ENCODE data around the gene IGFBP2. TPM values are rescaled to one million over a fixed set of nuclear protein-coding genes. Genes with fewer than 3 reads are reported as not detected.

The IGFBP2 gene
- total RNA-seq, 1 donor from 2014 or later: 56.2 TPM

DNA sequence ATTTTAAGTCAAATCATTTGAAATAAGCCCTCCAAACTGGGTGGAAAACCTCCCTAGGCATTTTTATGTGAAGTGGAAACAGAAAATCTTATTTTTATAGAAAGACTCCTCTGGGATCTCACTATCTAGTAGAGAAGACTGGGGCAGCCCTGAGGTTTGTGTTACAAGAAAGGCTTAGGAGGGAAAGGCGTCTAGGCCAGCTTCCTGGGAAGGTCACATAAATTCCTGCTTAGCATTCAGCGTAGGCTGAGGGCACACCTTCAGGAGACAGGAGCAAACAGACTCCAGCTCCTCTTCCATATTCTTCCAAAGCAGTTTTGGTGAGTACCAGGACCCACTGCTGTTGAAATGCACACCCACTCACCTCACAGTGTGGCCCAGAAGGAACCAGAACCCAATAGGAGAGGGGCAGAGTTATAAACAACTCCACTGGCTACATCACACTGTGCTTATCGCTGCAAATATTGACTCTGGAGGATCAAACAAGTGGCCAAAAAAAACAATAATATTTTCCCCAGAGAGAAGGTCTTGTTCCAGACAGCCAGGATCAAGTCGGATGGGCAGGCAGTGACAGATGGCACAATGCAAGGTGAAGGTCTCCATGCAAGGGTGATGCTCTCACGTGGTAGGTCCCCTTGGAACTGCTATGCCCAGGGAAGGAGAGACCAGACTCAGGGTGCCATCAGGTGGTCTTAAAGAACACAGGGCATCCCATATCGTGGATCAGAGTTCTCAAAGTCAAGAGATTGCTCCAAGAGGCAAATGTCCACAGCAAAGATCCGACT is 17.7 kb upstream of the IGFBP2 start:
- DNase-seq (ENCODE audit: low read depth in 2 of 2): peak in 1 of 2 donors; percentile 10

DNA sequence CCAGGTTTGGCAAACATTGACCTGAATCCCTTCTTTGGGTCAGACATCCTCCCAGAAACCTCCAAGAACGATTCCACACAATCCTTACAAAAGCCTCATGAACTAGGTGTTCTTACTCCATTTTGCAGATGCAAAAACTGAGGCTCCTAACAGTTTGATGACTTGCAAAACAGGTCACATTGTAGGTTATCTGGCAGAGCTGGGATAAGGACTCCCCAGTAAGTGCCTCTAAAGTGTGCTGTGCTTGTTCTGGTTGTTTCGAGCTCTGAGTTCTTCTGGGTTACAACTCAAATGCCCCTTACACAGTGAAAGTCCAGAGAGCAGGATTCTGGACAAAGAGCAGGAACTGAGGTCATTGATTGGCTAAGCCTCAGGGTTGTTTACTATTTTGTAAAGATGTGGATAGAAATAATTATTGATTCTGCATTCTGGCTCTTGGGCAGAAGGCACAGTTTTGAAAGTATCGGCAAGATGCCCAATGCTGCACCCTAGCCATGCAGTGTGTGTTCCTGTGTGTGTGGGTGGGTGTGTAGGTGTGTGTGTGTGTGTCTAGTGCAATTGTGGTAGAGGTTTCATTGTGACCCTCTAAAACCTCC is 17.0 kb upstream of the IGFBP2 start:
- no peak for DNase-seq (ENCODE audit: low read depth in 2 of 2)

DNA sequence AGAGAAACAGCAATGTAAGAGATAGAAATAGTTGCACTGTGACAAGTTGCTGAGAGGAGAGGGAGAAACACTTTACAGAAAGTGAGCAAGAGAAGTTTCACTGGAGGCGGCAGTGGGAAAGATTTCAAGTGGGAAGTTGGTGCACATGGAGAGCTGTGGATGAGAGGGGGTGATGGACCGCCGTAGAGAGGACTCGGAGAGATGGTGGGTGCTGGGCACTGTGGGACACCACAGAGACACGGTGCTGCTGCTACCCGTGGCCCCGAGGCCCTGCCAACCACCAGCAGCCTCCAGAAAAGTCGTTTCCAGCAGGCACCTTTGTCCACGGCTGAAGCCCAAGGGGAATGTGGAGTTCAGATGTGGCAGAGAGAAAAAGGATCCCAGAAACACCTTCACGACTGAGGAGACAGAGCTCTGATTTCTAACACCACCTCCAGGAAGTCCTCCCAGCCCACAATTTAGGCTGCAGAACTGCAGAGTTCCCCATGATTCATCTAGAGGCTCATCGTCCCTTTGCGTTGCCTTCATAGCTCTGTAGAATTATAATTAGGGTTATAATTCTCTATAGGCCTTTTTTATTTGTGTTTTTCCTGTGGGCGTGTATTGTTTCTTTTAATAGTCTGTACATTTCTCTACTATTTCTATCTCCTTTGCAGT is 15.9 kb upstream of the IGFBP2 start:
- DNase-seq (ENCODE audit: low read depth in 2 of 2): no peak

DNA sequence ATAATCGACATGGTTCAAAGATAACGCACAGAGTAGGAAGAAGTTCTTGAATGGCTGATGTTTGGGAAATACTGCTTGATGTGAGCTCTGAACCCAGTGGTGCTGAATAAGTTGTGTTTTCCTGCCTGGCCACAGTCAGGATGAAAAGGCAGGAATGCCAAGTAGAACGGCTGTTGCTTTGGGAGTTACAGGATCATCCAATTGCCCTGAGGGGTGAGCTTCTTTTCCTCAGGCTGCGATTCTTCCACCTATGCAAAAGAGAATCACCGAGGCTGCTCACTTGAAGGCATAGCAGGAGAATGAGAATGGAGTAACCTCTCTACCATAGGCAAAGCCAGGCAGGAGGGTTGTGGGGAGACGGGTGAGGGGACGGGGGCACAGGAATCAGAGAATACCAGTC is 14.4 kb upstream of the IGFBP2 start:
- DNase-seq (ENCODE audit: low read depth in 2 of 2): no peak

DNA sequence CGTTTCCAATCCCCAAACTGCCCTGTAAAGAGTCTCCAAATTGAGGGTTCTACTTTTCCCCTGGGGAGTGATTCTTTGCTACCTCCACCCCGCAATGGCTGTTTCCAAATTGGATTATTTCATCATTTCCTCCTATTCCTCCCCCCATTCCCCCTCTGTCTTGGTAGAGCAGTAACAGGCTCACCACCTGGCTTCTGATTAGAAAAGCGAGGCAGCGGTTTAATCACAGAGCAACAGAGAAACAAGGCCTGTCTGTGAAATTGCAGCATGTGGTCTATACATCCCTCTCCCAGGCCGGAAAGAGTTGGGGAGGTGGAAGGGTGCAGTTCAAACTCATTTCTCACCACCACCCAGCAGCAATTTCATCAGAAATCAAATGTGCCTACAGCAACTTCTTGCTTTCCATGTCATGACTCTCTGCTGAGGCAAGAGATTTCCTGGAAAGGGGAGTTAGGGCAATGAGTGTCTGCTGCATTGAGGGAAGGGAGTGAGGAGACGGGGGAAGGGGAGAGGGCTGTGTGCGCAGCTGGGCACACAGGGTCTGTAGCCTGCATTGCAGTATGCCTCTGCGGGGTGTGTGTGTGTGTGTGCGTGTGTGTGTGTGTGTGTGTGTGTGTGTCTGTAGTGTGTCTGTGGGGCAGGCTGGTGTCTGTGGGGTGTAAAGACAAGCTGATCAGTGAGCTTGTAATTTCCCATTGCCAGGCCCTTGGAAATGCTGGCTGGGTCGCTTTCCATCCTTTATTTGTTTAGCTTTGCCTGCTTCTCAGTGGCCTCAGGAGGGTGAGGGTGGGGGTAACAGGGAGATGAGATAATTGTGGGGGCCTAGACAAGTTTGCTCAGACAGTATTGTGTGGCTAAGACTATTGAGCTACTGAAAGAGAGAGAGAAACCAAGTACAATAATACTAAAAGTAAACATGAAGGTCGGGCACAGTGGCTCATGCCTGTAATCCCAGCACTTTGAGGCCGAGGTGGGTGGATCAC is 13.5 kb upstream of the IGFBP2 start:
- no peak for DNase-seq (ENCODE audit: low read depth in 2 of 2)

DNA sequence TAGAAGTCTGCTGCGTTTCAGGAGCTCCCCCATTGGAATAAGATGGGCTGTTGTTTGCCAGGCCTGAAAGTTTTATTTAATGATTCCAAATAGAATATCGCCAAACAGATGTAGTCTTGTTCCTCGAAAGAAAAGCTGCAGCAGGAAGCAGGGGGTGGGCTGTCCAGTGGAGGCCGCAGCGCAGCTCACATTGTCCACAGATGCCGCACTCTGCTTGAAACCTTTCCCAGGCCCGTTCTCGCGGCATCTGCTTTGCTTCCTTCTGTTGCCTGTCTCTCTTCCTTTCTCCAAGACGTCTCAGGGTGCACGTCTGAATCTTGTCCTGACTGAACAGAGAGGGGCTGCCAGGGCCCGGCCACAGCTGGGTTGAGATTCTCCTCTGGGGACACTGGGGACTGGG is 12.4 kb upstream of the IGFBP2 start:
- no peak for DNase-seq (ENCODE audit: low read depth in 2 of 2)

DNA sequence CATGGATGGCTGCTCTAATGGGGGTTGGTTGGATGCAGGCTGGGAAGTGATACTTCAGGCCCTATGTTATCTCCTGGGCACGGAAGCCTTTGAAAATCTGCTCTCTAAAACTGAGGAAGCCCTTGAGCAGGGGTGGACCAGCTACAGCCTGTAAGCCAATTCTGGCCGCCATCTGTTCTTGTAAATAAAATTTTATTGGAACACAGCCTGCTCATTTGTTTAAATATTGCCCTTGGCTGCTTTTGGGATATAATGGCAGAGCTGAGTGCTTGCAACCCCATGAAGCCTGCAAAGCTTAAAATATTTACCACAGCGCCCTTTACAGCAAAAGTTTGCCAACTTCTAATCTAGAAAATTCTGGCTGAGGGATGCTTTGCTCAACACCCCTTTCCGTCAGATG is 11.9 kb upstream of the IGFBP2 start:
- DNase-seq (ENCODE audit: low read depth in 2 of 2): no peak

DNA sequence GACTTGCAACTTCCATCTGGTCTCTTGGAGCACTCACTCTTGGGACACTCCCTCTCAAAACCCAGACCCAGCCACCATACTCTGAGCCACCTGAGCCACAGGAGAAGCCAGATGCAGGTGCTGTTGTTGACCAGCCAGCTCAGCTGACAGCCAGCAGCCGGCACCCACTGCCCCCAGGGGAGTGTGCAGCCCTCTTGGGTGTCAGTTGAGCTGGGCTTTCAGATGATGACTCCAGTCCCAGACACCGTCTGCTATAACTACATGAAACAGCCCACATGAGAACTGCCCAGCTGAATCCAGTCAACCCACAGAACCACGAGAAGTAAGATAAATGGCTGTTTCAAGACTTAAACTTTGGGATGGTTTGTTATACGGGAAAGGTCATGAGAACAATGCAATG is 10.7 kb upstream of the IGFBP2 start:
- DNase-seq (ENCODE audit: low read depth in 2 of 2): no peak

DNA sequence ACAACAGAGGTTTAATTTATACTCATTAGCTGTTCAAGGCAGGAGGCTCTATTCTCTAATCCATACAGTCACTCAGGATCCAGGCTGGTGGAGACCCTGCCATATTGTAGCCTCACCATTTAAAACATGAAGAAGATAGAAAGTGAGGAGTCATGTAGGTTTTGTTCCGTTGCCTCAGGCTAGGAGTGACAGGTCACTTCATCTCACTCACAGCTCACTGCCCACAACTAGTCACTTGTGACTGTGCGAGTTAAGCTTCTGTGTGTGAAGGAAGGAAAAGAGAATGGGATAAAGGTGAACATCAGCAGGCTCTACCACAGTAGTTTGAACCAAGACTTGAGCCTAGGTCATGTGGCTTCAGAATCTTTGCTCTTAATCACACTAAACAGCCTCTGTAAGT is 9.0 kb upstream of the IGFBP2 start:
- no peak for DNase-seq (ENCODE audit: low read depth in 2 of 2)

DNA sequence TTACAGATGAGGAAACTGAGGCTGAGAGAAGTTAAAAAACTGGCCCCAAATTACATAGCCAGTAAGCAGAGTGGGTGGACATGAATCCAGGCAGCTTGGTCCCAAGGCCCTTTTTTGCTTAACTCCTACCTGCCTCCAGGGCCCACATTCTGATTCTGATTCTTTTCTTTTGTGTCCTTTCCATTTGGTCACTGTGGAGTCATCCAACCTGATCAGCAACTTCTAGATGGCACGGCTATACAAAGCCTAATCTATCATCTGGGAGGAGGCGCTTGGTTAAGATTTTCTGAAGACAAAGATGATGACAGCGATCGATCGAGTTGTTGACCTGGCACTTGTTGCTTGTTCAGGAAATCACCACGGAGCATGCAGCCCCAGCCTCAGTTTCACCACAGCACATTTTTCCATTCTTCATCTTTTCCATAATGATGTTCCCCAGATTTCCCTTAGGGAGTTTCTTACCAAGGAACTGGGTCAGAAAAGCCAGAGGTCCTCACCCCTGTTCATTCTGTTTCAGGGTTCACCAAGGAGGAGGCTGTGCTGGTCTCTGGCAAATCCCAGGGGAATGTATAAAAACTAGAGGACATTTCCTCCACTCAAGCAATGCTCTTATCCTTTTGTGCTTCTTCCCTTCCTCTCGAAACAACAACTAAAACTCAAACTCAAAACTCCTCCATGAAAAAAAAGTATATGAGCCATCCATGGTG is 6.9 kb upstream of the IGFBP2 start:
- no peak for DNase-seq (ENCODE audit: low read depth in 2 of 2)

DNA sequence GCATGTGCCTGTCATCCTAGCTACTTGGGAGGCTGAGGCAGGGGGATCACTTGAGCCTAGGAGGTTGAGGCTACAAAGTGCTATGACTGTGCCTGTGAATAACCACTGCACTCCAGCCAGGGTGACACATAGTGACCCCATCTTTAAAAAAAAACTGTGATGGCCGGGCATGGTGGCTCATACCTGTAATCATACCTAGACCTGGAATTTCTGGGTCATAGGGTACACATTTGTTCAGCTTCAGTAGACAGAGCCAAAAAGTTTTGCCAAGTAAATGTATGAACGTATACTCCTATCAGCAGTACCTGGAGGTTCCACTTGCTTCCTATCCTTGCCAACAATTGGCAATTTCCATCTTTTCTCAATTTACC is 6.4 kb upstream of the IGFBP2 start:
- DNase-seq (ENCODE audit: low read depth in 2 of 2): no peak

DNA sequence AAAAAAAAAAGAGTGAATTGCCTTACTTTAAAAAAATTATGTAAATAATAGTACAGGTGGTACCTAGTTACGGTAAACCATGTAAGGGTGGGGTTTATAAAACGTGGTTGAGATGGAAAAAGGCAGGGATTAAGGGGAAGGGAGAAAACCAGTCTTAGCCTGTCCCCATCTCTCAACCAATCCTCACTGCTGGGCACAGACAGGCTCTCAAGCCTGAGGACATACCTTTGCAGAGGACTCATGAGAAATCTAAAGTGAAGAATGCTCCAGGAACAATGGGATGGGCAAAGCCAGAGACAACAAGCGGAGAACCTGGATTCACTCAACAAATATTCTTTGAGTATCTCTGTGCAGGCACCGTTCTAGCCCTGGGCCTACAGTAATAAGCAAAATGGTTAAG is 3.4 kb upstream of the IGFBP2 start:
- no peak for DNase-seq (ENCODE audit: low read depth in 2 of 2)

DNA sequence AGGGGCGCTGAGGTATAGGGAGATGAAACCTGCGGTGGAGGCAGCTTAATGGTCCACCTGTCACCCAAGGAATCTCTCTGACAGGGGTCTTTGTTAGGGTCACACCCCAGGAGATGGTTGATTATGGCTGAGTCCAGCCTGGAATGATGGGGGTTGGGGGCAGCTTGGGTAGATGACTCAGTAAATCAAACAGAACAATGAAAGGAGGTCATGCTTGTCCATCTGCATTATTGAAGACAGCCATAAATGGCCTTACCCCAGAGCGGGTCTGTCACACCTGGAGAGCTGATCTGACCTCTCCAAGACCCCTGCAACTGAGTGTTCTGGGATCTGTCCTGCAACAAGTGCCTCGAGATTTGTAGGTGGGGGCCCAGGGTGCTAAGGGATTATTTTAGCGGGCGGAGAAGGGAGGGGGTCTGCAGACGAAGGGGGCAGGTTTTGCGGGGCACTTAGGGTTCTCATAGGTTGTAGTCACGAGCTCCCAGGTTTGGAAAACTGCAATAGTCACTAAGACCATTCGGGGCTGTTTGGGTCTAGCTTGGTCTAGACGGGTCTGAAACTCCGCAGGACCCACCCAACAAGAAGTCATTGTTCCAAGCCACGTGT is 771 bp upstream of the IGFBP2 start:
- no peak for DNase-seq (ENCODE audit: low read depth in 2 of 2)

DNA sequence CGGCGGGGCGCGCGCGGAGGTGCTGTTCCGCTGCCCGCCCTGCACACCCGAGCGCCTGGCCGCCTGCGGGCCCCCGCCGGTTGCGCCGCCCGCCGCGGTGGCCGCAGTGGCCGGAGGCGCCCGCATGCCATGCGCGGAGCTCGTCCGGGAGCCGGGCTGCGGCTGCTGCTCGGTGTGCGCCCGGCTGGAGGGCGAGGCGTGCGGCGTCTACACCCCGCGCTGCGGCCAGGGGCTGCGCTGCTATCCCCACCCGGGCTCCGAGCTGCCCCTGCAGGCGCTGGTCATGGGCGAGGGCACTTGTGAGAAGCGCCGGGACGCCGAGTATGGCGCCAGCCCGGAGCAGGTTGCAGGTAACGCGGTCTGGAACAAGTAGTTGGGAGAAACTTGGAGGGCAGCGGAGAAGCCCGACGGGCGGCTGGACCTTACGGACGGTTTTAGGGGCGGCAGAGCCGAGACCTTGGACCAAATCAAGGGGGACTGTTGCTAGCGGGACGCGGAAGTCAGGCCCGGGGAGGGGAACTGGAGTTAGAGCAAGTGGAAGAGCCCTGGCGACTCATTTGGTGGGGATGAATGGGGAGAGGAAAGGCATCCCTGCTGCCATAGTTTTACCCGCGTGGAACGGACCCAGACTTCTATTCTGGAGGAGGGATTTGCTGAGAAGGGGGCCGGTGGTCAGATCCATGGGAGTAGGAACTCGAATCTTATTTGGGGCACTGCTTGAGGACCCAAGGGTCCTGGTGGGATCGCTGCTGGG is 573 bp downstream of the IGFBP2 start:
- DNase-seq (ENCODE audit: low read depth in 2 of 2): peak; percentile 26 to 42

DNA sequence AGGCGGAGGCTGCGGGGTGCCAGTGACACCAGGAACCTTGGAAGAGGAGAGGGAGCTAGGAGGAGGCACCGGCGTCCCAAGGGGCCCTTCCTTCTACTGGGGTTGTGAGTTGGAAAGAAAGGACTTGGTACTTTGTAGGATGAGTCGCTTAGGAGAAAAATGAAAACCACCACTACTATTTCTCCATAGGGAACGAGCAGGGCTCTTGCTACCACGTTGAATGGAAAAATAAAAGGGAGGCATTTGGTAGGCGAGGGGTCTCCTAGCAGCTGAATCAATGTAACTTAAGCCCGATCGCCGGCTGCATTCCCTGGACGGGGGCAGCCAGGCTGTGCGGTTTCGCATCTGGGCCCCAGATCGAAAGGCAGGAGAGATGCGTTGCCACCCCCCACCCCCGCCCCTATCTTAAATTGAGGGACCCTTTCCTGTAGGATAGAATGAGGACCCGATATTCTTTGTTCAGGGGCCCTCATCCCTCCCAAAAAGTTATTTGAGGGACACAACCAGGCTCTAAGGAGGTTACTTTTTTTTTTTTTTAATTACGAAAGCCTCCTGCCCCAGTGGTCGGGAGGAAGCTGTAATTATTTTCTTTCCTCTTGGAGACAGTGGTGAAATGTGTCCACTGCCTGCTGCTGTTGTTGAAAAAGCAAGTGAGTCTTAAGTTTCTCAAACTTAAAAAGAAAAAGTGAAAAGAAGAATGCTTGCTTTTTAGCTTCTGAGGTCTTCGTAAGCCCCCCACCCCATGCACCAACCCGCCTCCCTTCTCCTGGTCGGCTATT is 1.3 kb downstream of the IGFBP2 start:
- DNase-seq (ENCODE audit: low read depth in 2 of 2): no peak

DNA sequence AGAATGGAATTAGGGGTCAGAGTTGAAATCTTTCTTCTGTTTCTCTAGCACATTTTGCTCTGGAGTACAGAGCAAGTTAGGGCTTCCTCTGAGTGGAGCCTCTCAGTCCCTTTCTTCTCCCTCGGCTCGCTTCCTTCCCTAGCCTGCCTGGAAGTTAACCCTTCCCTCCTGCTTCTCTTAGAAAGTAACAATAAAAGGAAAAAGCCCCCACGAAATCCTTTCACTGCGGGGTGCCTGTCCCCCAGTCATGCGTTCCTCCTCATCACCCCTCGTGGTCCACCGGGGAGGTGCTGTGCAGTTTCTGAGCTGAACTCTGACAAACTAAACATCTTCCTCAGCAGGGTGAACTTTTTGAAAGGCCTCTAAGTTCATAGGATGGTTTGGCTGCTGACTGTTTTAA is 2.0 kb downstream of the IGFBP2 start:
- no peak for DNase-seq (ENCODE audit: low read depth in 2 of 2)

DNA sequence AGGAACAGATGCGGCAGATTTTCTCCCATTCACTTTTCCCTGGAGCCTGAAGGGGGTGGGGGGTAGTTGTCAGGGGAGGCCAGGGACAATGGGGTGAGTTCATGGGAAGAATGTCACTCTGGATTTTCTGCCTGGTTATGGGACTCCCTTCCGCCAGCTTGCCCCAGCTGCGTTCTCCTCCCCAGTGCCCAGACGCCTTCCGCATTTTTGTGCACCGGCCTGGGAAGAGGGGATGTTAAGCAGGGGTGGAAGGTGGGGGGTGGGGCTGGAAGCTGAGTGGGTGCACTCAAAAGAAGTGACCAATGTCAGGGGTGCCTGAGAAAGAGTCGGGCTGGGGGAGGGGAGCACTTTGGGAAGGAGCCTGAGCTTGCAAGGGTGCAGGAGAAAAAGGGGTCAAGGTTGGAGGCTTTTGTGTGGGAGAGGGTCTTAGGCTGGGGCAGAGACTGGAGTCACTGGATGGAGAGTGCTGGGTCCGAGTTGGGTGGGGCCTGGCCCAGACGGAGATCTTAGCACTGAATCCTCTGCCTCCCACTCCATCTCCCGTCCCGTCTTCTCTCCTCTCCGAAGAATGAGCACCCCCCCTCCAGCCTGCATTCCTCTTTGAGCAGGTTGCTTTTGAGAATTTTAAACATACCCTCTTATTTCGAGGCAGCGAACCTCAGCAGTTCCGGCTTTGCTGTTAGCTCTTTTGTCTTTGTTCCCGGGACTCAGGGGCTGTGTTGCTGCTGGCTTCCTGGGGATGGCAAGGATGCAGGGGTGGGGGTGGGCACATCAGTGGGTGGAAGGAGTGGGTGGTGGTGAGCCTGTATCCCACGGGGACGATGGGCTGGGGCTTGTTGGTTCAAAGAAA is 2.7 kb downstream of the IGFBP2 start:
- DNase-seq (ENCODE audit: low read depth in 2 of 2): no peak
